SJCRH30 (cell line): ENCODE measurements around the gene AGAP3. TPM values are rescaled to one million over a fixed set of nuclear protein-coding genes. Genes with fewer than 3 reads are reported as not detected.

Experiments
- DNase-seq, 2 experiments: peaks; one replicate each; pipeline ENCODE4 v3.0.0-alpha.2; 2015 to 2020
- H3K27ac ChIP-seq: fragments of 250-450 bp; sonication (Bioruptor Pico); 2 replicates; pipeline ENCODE4 v1.5.1; 2020; ENCODE audit warnings: mild to moderate bottlenecking, moderate library complexity
- H3K27me3 ChIP-seq: fragments of 250-450 bp; sonication (Bioruptor Pico); 2 replicates; pipeline ENCODE4 v1.5.1; 2020; ENCODE audit warnings: mild to moderate bottlenecking, moderate library complexity
- H3K36me3 ChIP-seq: fragments of 250-450 bp; sonication (Bioruptor Pico); 2 replicates; pipeline ENCODE4 v1.5.1; 2020; ENCODE audit warnings: mild to moderate bottlenecking, moderate library complexity
- H3K4me1 ChIP-seq: fragments of 250-450 bp; sonication (Bioruptor Pico); 2 replicates; pipeline ENCODE4 v1.5.1; 2020; ENCODE audit warnings: mild to moderate bottlenecking, moderate library complexity
- H3K4me3 ChIP-seq: fragments of 250-450 bp; sonication (Bioruptor Pico); 2 replicates; pipeline ENCODE4 v1.5.1; 2020; ENCODE audit warnings: mild to moderate bottlenecking, moderate library complexity
- H3K9me3 ChIP-seq: fragments of 250-450 bp; sonication (Bioruptor Pico); replicated peaks from 2 replicates; pipeline ENCODE4 v1.5.1; 2020; ENCODE audit warnings: mild to moderate bottlenecking, moderate library complexity
- total RNA-seq: library from RNA; depleted of rRNA; stranded (reverse); fragments of >200 nt; shearing (Covaris generic); gene quantifications from 2 replicates; pipeline ENCODE4 v1.2.3, GENCODE V29; 2014

The AGAP3 gene
- total RNA-seq, 1 experiment from 2014 or later, result 59.7 TPM

GRCh38 chr7:151062399-151063211 is 23.7 kb upstream of the AGAP3 start:
- no peak overlapping the region for H3K4me3 ChIP-seq
- H3K27ac ChIP-seq, result no peak overlapping the region
- DNase-seq, result no peak
- H3K4me1 ChIP-seq, result peaks cover 16% of the 10 kb centered on the region
- H3K27me3 ChIP-seq, result no peaks in the 10 kb centered on the region
- no peaks in the 10 kb centered on the region for H3K9me3 ChIP-seq
- H3K36me3 ChIP-seq, result peaks cover 27% of the 10 kb centered on the region

- no peaks in the 10 kb centered on the region for H3K27me3 ChIP-seq
- peaks cover 20% of the 10 kb centered on the region for H3K4me1 ChIP-seq
- H3K4me3 ChIP-seq, result no peak overlapping the region
- no peak for DNase-seq
- H3K9me3 ChIP-seq, result no peaks in the 10 kb centered on the region
- peaks cover 27% of the 10 kb centered on the region for H3K36me3 ChIP-seq
- no peak overlapping the region for H3K27ac ChIP-seq
Measured at GRCh38 chr7:151063212-151063561, 23.1 kb upstream of the AGAP3 start.

- Histone ChIP-seq H3K4me1 (peaks cover 20% of the 10 kb centered on the region), H3K9me3 (no peaks in the 10 kb centered on the region), H3K27ac (no peak overlapping the region), H3K36me3 (peaks cover 36% of the 10 kb centered on the region), H3K4me3 (no peak overlapping the region), H3K27me3 (no peaks in the 10 kb centered on the region)
- DNase-seq, result no peak
Measured at GRCh38 chr7:151064454-151064853, 21.8 kb upstream of the AGAP3 start.

- Histone ChIP-seq H3K36me3 (peaks cover 42% of the 10 kb centered on the region), H3K27ac (no peak overlapping the region), H3K9me3 (no peaks in the 10 kb centered on the region), H3K4me3 (no peak overlapping the region), H3K4me1 (peaks cover 20% of the 10 kb centered on the region), H3K27me3 (no peaks in the 10 kb centered on the region)
- no peak for DNase-seq
Measured at GRCh38 chr7:151064993-151065392, 21.3 kb upstream of the AGAP3 start.

- no peaks in the 10 kb centered on the region for H3K27me3 ChIP-seq
- no peak overlapping the region for H3K27ac ChIP-seq
- H3K36me3 ChIP-seq, result peaks cover 47% of the 10 kb centered on the region
- peaks cover 20% of the 10 kb centered on the region for H3K4me1 ChIP-seq
- no peak for DNase-seq
- H3K9me3 ChIP-seq, result no peaks in the 10 kb centered on the region
- H3K4me3 ChIP-seq, result no peak overlapping the region
Measured at GRCh38 chr7:151065516-151065915, 20.8 kb upstream of the AGAP3 start.

- H3K27me3 ChIP-seq, result no peaks in the 10 kb centered on the region
- peaks cover 16% of the 10 kb centered on the region for H3K4me1 ChIP-seq
- no peak for DNase-seq
- H3K36me3 ChIP-seq, result peaks cover 53% of the 10 kb centered on the region
- no peaks in the 10 kb centered on the region for H3K9me3 ChIP-seq
- no peak overlapping the region for H3K27ac ChIP-seq
- H3K4me3 ChIP-seq, result no peak overlapping the region
Measured at GRCh38 chr7:151066273-151066974, 19.9 kb upstream of the AGAP3 start.

GRCh38 chr7:151068069-151068773 is 18.1 kb upstream of the AGAP3 start:
- peaks cover 64% of the 10 kb centered on the region for H3K36me3 ChIP-seq
- H3K4me3 ChIP-seq, result no peak overlapping the region
- DNase-seq, result peak; percentile 58 to 69

GRCh38 chr7:151069841-151070573 is 16.3 kb upstream of the AGAP3 start:
- no peak for DNase-seq
- peaks cover 69% of the 10 kb centered on the region for H3K36me3 ChIP-seq
- H3K27ac ChIP-seq, result no peak overlapping the region

More at GRCh38 chr7:151068069-151068773, 18.1 kb upstream of the AGAP3 start:
- Histone ChIP-seq H3K27ac (peak overlapping the region; percentile 33), H3K9me3 (no peaks in the 10 kb centered on the region), H3K4me1 (peaks cover 16% of the 10 kb centered on the region), H3K27me3 (no peaks in the 10 kb centered on the region)

GRCh38 chr7:151070574-151070960 is 15.7 kb upstream of the AGAP3 start:
- no peak overlapping the region for H3K27ac ChIP-seq
- no peak for DNase-seq
- peaks cover 16% of the 10 kb centered on the region for H3K4me1 ChIP-seq
- H3K4me3 ChIP-seq, result no peak overlapping the region
- peaks cover 68% of the 10 kb centered on the region for H3K36me3 ChIP-seq
- no peaks in the 10 kb centered on the region for H3K27me3 ChIP-seq
- H3K9me3 ChIP-seq, result no peaks in the 10 kb centered on the region

More at GRCh38 chr7:151069841-151070573, 16.3 kb upstream of the AGAP3 start:
- H3K9me3 ChIP-seq, result no peaks in the 10 kb centered on the region
- peaks cover 16% of the 10 kb centered on the region for H3K4me1 ChIP-seq
- no peaks in the 10 kb centered on the region for H3K27me3 ChIP-seq
- H3K4me3 ChIP-seq, result no peak overlapping the region

GRCh38 chr7:151071032-151071866 is 15.0 kb upstream of the AGAP3 start:
- DNase-seq, result no peak
- H3K4me1 ChIP-seq, result peaks cover 16% of the 10 kb centered on the region
- peaks cover 71% of the 10 kb centered on the region for H3K36me3 ChIP-seq
- H3K27me3 ChIP-seq, result no peaks in the 10 kb centered on the region
- no peaks in the 10 kb centered on the region for H3K9me3 ChIP-seq
- no peak overlapping the region for H3K4me3 ChIP-seq
- no peak overlapping the region for H3K27ac ChIP-seq

GRCh38 chr7:151073990-151074389 is 12.3 kb upstream of the AGAP3 start:
- no peak for DNase-seq
- Histone ChIP-seq H3K36me3 (peaks cover 61% of the 10 kb centered on the region), H3K4me1 (peaks cover under 1% of the 10 kb centered on the region; the same call in 1 of the 2 replicates), H3K4me3 (no peak overlapping the region), H3K27me3 (no peaks in the 10 kb centered on the region), H3K9me3 (no peaks in the 10 kb centered on the region), H3K27ac (no peak overlapping the region)

GRCh38 chr7:151074817-151075661 is 11.2 kb upstream of the AGAP3 start:
- no peaks in the 10 kb centered on the region for H3K27me3 ChIP-seq
- peaks cover 51% of the 10 kb centered on the region for H3K36me3 ChIP-seq
- H3K4me3 ChIP-seq, result no peak overlapping the region
- H3K27ac ChIP-seq, result no peak overlapping the region
- no peak for DNase-seq
- H3K4me1 ChIP-seq, result peaks cover 7% of the 10 kb centered on the region; the same call in 1 of the 2 replicates
- H3K9me3 ChIP-seq, result no peaks in the 10 kb centered on the region

GRCh38 chr7:151075662-151075971 is 10.7 kb upstream of the AGAP3 start:
- DNase-seq, result no peak
- peaks cover 45% of the 10 kb centered on the region for H3K36me3 ChIP-seq
- H3K4me1 ChIP-seq, result peaks cover 7% of the 10 kb centered on the region; the same call in 1 of the 2 replicates
- H3K27ac ChIP-seq, result no peak overlapping the region
- H3K4me3 ChIP-seq, result no peak overlapping the region
- H3K9me3 ChIP-seq, result no peaks in the 10 kb centered on the region
- no peaks in the 10 kb centered on the region for H3K27me3 ChIP-seq
